HG03060 (cell line): ENCODE measurements around the gene HSBP1.

ENCODE experiments used
- ATAC-seq: cut with Tn5 transposase; IDR thresholded peaks from one replicate; pipeline ENCODE4 v1.9.1; 2021; ENCODE audit warnings: low read depth, moderate number of reproducible peaks; ENCODE audit not compliant: unreplicated experiment

The HSBP1 gene

DNA sequence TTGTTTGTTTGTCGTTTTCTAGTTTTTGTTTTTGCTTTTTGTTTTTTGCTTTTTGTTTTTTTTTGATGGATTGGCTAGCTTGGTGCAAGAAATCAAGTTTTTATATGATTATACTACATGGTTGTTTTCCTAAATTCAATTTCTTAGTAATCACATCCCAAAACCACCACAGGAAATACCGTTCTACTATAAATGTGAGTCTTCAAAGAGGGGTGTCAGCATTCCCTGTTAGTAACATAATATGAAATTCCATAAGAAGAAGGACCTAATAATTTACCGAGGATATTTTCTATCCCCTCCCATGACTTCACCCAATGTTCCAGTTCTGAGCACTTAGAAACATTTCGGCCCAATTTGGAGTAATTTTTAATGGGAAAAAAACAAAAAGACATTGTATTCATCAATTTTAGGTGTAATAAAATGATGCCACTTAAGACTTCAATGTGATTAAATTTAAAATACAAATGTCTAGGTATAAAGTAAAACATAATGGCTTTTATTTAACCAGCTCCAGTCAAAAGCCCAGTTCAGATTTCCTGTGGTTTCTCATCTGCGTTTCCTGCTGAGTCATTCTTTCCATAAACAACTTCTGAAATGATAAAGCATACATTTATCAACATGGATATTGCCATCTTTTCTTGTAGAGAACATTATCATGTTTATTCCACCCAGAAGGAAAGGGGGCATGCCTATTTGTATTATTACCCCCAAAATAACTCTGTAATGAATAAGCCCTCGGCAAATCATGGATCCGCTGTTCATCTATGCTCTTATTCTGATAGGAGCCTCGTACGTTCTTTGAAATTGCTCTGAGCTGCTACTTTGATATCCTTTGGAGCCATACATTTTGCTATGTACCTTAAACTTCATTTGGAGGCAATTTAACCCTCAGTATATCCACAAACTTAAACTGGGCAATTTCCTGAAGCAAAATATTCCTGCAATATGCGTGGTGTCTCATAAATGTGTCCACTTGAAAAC is 28.1 kb downstream of the HSBP1 start:
- no peak for ATAC-seq

DNA sequence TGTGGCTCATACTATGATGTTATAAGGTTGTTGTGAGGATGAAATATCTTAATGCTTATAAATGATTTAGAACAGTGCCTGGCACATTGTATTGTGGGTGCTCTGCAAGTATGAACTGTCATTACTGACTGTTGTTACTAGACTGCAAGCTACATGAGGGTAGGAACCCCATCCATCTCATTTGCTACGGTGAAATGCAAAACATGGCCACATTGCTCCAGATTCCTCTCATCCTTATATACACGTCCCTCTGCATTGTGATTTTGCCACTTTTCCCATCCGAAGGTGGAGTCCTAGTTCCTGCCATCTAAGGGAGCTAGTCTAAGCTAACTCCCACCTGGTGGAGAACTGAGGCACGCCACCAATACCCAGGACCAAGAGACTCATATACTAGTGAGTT is 29.8 kb downstream of the HSBP1 start:
- no peak for ATAC-seq

DNA sequence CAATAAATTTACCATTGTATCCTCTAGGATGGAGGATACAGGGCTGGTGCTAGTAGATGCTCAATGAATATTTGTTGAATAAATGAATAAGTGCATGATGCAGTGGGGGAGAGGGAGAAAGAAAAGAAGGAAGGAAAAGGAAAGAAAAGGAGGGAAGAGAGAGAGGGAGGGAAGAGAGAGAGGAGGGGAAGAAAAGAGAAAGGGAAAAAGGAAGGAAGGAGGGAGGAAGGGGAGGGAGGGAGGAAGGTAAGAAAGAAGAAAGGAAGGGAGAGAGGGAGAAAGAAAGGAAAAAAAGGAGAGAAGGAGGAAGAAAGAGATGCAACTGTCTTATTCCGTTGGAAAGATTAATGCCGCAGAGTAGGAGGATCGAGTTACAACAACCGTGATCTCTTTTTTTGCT is 30.4 kb downstream of the HSBP1 start:
- ATAC-seq: no peak

DNA sequence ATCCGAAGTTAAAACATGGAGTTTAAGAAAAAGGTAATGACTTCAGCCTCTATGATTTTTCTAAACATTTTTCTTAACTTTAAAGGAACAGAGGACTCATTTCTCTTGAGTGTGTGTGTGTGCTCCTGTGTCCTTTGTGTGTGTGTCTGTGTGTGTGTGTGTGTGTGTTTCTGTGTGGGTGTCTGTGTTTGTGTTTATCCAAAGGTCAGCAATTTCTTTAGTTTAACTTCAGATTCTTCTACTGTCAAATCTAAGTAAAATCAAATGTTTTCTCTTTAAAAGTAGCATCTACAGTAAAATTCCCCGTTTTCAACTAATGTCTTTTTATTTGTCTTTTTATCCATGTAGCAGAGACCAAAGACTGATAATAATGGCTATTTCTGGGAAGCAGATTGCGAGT is 31.8 kb downstream of the HSBP1 start:
- ATAC-seq: no peak

DNA sequence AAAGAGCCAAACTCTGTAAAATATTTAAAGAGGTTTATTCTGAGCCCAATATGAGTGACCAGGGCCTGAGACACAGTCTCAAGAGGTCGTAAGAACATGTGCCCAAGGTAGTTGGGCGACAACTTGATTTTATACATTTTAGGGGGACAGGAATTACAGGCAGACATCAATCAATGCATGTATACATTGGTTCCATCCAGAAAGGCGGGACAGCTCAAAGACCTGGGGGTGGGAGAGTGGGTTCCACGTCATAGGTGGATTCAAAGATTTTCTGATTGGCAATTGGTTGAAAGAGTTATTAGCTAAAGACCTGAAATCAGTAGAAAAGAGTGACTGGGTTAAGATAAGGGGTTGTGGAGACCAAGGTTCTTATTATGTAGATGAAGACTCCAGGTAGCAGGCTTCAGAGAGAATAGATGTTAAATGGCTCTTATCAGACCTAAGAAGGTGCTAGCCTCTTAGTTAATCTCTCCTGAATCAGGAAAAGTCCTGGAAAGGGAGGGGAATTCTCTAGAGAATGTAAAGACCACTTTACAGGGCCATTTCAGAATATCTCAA is 32.4 kb downstream of the HSBP1 start:
- no peak for ATAC-seq

DNA sequence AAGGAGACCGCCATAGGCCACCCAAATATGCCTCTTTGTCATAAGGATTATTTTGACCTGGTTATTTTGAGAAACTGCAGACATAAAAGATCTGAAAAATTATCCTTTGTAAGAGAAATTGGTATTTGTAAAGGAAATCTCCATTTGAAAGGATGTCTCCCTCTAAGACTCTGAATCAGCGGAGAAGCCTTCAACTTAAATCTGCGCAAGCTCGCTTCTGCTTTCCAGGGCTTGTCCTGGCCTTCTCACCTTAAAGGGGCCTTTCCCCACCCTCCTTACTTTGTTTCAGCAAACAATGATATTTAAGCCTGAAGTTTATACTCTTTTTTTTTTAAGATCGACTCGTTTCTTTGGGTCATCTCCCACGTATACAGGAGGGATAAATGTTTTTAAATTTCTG is 34.5 kb downstream of the HSBP1 start:
- ATAC-seq: no peak

DNA sequence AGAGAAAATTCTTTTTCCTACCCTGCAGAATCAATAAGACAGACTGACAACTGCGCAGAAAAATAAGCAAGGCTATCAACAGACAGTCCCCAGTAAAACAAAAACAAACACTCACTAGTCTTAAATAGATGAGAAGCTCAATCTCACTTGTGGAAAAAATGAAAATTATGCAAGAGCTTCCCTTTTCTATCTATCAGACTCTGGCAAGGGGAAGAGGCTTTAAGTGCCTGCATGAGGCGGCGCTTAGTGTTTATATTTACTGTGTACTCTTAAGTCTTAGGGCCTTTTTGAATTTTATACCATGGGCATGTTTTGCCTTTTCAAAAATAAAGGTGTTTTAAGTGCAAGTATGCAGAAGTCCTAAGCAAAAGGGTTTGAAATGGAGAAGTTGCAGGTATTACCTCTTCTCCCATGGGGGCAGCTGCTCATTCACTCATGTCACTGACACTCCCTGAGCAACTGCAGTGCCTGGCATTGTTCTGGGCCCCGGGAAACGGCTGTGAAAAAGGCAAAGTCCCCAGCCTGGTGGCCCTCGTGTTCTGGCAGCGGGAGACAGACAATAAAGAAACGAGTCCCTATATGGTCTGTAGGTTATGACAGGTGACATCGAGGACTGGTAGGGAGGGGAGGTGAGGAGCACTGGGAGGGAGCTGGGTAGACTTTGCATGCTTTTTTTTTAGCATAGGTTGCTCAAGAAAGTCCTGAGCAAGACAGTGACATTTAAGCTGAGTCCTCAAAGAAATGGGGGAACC is 35.2 kb downstream of the HSBP1 start:
- no peak for ATAC-seq

DNA sequence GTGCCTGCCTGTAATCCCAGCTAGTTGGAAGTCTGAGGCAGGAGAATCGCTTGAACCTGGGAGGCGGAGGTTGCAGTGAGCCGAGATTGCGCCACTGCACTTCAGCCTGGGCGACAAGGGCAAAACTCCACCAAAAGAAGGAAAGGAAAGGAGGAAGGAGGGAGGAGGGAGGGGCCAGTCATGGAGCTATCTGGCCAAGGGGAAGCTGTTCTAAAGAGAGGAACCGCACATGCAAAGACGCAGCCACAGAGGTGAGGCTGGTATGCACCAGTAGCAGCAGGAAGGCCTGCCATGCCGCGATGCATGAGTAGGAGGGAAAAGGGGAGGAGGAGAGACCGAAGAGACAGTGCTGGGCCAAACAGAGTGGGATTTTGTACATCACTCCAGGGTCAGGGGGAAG is 35.9 kb downstream of the HSBP1 start:
- no peak for ATAC-seq

DNA sequence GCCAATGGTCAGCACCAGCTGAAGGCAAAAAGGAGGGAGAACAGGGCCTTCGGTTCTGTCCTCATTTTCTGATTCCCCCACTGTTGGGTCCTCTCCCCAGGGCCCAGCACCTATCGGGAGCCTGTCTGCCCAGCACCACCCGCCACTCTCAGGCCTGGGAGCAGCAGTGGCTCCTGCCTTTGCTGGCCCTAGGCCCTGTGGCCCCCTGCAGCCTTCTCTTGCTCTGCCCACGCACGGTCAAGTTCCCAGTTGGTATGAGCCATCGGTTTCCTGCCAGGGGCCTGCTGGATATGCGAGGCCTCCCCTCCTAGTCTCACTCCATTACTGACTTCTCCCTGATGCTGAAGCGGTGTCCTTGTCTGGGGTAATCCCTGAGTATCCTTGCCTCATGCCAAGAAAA is 37.5 kb downstream of the HSBP1 start:
- ATAC-seq: no peak

DNA sequence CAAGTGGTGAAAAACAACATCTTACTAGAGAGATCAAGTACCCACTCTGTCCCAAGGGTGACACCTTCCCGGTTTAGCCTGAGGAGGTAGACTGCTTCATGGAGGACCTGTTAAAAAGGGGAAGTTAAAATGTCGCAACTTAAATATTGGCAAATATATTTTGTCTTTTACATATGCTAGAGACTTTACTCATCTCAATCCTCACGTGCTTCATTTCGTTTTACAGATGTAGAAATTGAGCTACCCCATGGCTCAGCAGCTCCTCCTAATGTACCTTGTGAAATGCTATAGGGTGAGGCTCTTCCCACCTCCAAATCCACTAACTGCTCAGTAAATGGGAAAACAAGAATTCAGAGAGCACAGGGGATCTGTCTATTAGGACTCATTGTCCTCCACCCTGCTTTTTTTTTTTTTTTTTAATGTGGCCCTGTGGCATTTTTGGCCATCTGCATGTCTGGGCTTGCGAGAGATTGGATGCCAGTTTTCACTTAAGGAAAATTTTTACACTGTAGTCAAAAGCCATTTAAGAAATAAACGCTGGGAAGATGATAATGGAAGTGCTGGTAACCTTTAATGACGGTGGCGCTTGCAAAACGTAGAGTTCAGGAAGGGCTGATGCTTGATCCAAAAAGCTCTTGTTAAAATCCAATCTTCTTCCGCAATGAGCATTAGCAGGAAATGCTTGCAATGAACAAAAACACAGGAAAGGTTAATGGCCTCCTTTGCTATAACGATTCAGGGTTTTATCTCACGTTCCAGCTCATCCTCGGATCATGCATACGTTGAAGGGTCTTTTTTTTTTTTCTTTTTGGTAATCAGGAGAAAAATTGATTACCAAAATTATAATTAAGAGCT is 39.8 kb downstream of the HSBP1 start:
- no peak for ATAC-seq

DNA sequence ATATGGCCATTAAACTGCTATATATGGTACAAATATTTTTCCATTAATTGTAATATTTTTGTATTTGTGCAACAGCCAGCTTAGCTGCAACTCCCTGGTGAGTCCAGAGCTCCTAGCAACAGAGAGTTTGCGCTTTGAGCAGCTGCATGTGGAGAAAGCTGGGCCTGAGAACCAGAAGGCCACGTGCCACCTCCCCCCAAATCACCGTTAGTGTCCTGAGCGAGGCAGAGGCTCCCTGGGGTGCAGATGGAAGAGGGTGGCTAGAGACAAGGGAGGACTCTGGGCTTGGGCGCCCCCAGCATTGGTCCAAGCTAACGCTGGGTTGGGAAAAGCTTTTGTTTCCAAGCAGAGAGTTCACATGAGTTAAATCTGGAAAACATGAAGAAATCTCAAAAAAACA is 41.6 kb downstream of the HSBP1 start:
- no peak for ATAC-seq

DNA sequence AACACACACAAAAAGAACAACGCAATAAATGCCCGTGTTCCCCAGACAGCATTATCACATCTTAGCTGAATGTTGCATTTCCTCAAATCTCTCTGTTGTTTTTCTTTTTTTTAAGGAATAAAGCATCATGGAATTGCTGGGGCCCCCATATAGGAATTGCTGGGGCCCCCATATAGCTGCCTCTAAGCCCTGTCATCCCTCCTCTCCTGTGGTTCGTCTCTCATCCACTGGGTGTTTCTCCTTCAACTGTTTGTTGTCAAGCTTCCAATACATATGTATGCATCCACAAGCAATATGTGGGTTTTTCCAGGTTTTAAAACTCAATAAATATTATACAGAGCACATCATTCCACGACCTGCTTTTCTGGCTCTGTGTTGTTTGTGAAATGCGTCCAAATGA is 43.2 kb downstream of the HSBP1 start:
- no peak for ATAC-seq

DNA sequence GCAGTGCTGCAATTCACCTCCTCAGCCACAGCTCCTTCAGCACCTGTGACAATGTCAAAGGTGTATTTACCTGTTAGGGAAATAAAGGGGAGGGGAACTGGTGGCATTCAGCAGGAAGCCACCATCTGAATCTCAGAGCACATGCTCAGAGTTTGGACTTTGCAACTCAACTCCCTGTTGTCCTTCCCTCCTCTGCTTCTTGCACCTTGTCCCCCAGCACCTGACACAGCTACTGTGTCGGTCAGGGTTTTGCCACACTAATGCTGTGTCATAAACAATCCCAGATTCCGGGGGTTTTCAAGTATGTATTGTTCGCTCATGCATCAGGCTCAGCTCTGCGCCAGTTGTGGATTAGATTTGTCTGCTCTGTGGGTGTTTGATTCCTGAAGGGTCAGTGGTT is 43.7 kb downstream of the HSBP1 start:
- no peak for ATAC-seq

DNA sequence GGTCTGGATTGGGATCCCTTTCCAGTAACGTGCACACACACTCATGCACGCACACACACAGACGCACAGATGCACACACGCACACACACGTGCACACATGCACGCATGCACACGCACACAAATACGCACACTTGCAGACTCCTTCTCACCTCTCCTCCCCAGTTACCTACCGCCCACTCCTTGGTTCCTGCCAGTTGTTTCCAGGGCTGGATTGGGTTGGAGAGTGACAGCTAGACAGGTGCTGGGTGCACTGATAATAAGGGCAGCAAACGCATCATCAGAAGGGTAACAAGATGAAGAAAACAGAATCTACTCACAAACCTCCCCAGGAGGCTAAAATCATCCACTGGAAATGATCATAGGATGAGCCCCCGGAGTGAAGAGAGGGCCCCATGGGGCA is 45.0 kb downstream of the HSBP1 start:
- ATAC-seq: no peak

DNA sequence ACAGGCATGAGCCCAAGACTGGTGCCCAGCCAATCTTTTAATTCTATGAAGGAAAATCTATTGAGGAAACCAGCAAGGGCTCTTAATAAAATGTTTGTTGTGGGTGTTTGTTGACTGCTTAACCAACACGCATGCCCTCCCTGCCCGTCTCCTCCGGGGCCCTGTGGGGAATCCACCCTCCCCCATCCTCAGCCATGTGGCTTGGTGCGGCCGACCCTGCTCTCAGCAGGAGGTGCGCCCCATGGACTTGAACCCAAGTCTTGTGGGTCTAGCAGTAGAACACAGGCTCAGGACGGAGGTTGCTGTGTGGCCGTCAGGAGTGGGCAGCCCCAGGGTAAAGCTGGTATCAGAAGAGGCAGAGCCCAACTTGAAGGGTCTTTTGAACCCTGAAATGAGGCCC is 46.1 kb downstream of the HSBP1 start:
- ATAC-seq: no peak

DNA sequence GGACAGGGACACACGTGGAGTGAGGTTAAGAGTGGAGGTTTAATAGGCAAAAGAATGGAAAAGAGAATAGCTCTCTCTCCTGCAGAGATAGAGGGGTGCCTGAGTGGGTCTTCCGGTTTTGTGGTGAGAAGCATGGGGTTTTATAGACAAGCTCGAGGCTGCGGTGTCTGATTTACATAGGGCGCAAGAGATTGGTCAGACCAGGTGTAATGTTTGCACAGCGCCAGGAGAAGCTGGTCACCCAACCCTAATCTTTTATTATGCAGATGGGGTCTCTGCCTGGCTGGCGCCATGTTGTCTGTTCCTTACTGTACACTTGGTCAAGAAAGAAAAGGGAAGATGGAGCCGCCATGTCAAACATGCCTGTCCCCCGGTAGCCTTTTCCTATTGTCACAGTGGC is 46.6 kb downstream of the HSBP1 start:
- no peak for ATAC-seq

DNA sequence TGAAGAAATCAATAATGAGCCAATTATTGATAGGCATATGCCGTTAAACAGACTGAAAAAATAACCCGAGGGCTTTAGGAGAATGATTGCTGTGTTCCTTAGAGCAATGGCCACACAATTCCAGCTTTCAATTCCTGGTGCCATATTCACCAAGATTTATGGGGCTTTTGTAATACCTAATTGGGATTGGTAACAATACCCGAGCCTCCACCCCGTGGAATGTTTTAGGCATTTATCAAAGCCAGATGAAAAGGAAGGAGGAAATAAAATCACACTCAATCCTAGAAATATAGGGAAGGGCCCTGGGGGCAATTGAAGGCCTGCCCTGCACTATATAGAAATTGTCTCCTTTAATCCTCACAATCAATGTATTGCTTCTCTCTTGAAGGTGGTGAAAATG is 49.0 kb downstream of the HSBP1 start:
- ATAC-seq: no peak

DNA sequence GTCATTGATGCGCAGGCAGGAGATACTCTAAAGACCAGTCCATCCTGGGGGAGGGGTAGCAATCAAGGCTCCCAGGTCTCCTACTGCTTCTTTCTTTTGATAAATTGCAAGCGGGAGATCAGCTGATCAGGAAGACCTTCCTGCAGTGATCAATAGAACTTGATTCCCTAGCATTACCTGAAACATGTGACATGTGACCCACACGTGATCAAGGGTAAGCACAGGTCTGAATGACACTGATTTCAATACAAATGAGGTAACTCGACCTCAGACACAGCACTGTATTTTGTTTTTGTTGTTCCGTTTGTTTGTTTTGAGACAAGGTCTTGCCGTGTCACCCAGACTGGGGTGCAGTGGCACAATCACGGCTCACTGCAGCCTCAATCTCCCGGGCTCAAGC is 51.5 kb downstream of the HSBP1 start:
- no peak for ATAC-seq

DNA sequence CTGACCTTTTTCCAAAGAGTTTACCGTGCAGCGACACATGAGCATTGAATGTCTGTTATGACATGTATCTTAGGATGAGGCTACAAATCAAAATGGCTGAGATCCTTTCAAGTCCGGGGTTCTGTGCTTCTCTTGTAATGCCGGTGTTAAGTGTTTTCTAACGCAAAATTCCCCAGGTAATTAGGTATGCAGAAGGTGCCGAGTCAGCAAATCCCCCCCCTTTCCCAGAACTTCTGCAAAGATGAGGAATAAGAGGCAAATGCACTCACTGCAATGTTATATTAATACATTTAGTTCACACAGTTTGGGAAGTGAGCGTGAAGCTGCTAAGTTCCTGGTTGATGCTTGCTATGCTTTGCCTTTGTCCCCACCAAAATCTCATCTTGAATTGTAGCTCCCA is 54.9 kb downstream of the HSBP1 start:
- ATAC-seq: no peak

DNA sequence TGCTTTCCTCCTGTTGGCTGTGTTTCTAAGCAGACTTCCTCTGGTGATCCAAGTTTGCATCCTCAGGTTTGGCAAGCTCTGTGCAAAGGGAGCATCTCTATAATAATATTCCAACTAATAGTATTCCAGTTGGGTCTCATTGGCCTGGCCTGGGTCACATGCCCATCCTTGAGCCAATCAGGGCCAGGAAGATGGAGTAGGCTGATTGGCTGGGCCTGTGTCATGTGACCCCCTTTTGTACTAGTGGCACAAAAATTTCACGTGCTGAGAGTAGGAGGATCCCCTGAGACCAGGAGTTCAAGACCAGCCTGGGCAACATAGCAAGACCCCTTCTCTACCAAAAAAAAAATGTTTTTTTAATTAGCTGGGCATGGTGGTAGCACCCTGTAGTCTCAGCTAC is 55.9 kb downstream of the HSBP1 start:
- no peak for ATAC-seq
